GM21447 (cell line): ENCODE results near the gene SLC12A9.

ENCODE experiments used
- ATAC-seq: cut with Tn5 transposase; IDR thresholded peaks from one replicate; pipeline ENCODE4 v1.9.1; 2021; ENCODE audit not compliant: unreplicated experiment

Gene SLC12A9

DNA sequence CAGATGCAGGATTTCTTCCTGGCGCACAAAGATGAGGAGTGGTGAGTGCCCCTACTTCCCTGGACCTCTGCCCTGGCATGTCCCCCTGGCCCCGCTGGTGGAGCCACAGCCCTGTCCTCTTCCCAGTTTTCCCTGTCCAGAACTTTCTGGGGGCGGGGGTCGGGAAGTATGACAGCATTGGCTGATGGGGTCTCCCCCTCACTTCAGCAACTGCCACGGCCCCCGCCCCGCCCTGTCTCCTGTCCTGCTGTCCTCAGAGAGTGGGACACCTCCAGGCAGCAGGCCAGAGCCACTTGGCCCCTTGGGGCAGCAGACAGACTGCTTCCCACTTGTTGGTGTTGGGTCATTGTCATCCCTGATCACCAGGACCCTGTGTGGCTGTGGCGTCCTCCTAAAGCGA lies 29.7 kb downstream of the SLC12A9 start:
- ATAC-seq, result no peak

DNA sequence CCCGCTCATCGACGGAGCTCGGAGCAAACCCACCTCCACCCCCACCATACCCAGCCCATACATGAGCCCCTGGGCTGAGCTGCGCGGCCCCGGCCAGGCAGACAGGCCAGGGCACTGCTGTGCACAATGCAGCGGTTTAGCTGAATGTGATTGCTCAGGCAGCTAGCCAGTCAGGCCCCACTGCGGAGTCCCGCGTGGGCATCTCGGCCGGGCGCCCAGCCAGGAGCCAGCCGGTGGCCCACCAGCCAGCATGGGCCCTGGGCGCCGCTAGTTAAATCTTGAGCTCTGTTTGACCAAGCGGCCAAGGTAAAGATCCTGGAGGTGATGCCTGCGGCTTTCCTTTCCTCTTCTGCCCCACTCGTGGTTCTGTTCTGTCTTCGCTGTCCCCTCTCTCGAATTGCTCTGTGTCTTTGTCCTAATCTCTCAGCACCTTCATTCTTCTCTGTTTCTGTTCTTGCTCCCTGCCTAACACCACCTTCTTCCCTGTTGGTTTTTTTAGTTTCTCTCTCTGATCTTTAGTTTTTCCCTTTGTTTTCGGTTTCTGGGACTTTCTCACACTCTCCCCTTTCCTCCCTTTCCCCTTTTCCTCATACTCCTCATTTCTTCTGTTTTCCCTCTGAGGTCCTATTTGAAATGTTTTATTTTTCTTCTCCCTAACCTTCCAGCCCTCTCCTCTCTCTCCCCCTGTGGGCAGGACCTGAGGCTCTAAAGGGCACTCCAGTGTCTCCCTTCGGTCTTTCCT lies 30.4 kb downstream of the SLC12A9 start:
- ATAC-seq, result no peak

DNA sequence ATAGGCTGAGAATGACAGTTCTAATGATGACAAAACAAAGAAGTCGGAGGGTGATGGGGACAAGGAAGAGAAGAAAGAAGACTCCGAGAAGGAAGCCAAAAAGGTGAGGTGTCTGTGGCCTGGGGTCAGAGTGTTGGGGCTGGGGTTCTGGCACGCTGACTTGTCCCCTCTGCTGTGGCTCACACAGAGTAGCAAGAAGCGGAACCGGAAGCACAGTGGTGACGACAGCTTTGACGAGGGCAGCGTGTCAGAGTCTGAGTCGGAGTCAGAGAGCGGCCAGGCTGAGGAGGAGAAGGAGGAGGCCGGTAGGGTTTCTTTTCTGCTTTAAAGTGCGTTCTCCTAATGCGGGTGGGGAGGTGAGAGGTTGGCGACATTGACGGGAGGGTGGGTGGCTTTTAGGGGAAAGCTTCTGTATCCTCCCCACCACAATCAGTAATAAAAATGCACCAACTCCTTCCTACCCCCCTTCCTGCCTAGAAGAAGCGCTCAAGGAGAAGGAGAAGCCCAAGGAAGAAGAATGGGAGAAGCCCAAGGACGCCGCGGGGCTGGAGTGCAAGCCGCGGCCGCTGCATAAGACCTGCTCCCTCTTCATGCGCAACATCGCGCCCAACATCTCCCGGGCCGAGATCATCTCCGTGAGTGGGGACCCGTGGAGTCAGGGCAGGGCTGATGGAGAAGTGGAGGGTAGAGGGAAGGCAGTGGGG lies 32.4 kb downstream of the SLC12A9 start:
- no peak for ATAC-seq

DNA sequence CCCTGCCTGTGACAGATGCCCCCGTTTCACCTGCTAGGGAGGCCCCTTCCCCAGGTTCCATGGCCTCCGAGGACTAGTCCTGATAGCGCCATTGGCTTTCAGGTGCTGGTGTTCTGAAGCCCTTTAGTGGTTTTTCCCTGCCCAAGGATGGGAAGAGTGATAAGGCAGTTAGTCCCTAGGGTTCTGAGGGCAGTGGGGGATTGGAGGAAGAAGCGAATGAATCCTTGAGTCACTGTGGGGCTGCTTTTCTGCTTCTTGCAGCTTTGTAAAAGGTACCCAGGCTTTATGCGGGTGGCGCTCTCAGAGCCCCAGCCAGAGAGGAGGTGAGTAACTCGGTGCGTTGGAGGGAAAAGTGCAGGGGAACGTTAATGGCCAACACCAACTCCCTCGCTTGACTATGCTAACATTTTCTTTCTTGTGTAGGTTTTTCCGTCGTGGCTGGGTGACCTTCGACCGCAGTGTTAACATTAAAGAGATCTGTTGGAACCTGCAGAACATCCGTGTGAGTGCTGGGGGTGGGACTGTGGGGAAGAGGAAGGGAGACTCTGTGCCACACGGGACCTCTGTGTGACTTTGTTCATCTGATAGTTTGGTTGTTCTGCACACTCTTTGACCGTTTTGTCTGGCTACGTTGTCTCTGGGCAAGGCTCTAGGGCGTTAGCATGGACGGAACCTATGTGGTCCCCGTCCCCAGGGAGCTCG lies 33.1 kb downstream of the SLC12A9 start:
- ATAC-seq, result no peak

DNA sequence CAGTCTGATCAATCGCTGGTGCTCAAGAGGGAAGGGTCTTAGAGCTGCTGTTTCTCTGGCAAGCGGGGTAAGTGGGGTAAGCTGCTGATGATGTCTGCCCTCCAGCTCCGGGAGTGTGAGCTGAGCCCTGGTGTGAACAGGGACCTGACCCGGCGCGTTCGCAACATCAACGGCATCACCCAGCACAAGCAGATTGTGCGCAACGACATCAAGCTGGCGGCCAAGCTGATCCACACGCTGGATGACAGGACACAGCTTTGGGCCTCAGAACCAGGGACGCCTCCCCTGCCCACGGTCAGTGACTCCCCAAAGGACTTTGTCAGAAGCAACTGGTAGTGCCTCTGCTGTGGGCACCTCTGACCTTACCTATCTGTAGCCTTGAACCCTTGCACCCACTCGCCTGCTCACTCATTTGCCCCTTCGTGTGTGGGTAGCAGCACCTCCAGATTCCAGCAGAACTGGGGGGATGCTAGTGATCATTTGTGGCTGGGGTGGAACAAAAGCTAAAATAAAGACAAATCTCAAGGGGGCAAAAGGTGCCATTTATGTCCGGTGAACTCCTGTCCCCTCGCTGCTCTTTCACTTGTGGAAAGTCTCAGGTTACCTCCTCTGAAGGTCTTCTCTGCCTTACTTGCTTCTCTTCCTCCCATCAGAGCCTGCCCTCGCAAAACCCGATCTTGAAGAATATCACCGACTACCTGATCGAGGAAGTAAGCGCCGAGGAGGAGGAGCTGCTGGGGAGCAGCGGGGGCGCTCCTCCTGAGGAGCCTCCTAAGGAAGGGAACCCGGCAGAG lies 33.8 kb downstream of the SLC12A9 start:
- ATAC-seq, result no peak

DNA sequence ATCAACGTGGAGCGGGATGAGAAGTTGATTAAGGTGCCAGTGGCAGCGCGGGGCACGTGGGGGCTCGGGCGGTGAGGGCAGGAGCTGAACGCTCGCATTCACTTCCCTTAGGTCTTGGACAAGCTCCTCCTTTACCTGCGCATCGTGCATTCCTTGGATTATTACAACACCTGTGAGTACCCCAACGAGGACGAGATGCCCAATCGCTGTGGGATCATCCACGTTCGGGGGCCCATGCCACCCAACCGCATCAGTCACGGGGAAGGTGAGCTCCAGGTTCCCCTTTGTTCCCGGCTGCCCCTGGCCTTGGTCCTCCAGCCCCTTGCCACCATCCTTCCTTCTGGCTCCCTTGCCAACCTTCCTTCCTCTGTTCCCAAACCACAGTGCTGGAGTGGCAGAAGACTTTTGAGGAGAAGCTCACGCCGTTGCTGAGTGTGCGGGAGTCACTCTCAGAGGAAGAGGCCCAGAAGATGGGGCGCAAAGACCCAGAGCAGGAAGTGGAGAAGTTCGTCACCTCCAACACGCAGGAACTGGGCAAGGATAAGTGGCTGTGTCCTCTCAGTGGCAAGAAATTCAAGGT lies 34.5 kb downstream of the SLC12A9 start:
- ATAC-seq, result no peak

DNA sequence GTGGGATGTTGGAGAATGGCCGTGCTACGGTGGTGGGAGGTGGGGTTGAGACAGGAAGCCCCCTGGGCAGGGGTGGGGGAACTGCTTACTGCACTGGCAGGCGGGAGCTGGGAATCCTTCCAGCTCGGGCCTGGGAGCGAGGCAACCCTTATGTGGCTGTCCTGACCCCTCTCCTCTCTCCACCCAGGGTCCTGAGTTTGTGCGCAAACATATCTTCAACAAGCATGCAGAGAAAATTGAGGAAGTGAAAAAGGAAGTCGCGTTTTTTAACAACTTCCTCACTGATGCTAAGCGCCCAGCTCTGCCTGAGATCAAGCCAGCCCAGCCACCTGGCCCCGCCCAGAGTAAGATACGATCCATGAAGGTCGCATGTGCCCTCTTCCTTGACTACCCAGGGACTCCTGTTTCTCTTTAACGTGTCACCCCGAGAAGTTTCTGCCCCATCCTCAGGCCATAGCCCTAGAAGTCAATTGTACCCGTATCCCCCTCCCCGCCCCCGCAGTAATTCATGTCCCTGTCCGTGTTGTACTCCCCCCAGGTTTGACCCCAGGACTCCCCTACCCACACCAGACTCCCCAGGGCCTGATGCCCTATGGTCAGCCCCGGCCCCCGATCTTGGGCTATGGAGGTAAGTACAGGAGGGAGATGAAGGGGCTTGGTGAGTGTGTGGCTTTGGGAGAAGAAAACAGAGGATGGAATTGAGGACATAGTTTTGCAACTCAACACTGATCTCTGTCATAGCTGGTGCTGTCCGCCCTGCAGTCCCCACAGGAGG lies 35.2 kb downstream of the SLC12A9 start:
- ATAC-seq, result peak; percentile 42

DNA sequence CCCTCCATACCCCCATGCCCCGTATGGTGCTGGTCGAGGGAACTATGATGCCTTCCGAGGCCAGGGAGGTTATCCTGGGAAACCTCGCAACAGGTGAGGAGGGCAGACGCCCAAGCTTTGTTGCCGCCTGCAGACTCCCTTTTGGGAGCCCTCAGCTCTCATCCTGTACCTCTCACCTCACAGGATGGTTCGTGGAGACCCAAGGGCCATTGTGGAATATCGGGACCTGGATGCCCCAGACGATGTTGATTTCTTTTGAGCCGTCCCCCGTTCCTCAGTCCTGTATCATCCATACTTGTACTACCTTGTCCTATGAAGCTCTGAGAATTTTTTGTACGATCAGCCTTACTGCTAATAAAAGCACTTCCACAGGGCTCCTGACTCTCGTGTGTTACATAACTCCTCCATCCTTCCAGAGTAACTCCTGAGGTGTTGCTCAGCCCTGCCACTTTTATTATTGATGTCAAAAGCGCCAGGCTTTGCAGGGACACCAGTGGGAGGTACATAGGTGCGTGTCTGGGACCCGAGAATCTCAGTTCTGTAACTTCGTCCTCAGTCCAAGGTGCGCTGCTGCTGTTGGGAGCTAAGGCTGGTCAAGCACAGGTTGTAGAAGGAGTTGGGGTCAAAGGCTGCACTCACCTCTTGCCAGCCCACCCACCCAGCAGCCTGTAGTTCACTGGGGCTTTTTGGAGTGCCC lies 35.9 kb downstream of the SLC12A9 start:
- no peak for ATAC-seq

DNA sequence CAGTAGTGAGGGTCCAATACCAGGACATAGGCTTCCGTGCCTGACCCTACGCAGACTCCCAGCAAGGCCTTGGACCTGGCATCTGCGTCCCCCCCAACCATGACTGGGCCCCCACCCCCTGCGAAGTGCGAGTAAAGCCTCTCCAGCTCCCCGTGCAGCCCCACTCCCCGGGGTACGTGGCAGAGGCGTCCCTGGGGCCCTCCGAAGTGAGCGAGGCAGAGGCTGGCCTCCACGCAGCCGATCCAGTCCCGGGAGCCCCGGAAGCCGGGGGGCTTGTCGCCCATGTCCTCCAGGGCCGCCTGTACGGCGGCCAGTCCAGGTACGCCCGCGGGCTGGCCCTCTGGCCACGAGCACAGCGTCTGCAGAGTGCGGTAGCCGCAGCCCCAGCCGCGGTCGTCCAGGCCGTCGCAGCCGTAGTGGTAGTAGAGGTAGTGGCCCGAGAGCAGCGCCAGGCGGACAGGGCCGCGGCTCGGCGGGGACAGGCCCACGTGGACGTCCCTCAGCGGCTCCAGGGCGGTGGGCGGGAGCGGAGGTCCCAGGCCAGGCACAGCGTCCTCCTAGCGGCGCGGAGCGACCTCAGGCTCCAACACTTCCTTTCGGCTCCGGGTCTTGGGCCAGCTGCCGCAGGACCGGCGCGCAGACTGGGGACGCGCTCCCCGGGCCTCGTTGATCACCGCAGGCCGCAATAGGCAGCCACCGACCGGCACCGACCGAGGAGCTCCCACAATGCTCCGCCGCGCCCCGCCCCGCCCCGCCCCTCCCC lies 36.7 kb downstream of the SLC12A9 start, which contains the start of gene UFSP1:
Gene UFSP1 (minus strand): TSS at position 728 of the 763 bp plus-strand sequence. CDS start 444 bp downstream, at position 284.
- peak; percentile 25 for ATAC-seq

DNA sequence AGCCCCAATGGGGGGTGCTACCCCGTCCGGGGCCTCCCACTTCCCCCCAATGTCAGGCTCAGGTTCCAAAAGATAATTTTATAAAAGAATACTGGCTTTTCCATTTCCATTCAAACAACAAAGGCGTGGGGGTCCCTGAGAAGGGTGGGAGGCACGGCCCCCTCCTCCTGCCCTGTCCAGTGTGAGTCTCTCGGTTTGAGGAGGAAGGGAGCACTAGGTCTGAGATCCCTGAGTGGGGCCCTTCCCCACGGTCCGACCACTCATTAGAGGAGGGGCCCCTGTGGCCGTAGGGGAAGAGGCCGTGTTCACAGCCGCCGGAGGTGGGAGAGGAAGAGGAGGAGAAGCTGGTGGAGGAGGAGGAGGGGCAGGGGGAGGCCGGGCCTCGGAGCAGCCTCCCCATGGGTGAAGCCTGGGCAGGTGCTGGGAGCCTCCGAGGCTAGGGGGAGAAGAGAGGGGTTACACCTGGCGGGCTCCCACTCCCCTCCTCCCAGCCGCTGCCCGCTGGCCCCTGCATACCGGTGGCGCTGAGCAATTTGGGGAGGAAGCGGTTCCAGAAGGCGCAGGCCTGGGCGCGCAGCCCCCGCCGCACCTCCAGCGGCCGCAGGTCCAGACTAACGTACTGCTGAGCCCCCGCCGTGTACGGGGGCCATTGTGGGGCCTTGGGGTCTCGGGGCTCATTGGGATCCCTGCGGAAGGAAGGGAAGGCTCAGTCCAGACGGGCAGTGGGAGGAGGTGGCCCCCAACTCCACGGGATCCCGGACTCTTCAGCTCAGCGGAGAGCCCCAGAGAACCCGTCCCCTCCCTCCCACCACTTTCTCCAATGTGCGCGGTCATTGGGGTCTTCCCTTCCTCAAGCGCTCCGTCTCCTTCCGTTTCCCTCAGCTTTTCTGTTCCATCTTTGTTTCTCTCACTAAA lies 38.4 kb downstream of the SLC12A9 start:
- ATAC-seq, result no peak

DNA sequence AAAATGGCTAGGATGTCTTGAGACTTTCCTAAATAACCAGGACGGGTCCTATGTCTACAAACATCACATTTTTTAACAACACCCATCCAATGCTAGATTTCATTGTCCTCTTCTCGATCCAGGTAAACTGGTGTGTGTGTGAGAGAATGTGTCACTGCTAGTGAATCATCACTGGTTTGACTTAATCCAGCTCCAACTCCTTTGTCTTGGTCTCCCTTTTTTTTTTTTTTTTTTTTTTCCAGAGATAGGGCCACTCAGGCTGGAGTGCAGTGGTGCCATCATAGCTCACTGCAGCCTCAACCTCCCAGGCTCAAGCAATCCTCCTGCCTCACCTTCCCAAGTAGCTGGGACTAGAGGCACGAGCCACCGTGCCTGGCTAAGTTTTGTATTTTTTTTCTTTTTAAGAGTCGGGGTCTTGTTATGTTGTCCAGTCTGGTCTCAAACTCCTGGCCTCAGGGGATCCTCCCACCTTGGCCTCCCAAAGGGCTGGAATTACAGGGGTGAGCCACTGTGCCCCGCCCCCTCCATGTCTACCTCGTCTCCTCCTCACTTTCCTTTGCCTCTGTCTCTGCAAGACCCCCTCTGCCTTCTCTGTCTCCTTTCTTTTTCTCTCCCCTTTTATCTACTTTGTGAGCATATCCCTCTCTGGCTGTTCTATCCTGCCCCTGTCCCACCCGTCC lies 39.2 kb downstream of the SLC12A9 start:
- no peak for ATAC-seq

DNA sequence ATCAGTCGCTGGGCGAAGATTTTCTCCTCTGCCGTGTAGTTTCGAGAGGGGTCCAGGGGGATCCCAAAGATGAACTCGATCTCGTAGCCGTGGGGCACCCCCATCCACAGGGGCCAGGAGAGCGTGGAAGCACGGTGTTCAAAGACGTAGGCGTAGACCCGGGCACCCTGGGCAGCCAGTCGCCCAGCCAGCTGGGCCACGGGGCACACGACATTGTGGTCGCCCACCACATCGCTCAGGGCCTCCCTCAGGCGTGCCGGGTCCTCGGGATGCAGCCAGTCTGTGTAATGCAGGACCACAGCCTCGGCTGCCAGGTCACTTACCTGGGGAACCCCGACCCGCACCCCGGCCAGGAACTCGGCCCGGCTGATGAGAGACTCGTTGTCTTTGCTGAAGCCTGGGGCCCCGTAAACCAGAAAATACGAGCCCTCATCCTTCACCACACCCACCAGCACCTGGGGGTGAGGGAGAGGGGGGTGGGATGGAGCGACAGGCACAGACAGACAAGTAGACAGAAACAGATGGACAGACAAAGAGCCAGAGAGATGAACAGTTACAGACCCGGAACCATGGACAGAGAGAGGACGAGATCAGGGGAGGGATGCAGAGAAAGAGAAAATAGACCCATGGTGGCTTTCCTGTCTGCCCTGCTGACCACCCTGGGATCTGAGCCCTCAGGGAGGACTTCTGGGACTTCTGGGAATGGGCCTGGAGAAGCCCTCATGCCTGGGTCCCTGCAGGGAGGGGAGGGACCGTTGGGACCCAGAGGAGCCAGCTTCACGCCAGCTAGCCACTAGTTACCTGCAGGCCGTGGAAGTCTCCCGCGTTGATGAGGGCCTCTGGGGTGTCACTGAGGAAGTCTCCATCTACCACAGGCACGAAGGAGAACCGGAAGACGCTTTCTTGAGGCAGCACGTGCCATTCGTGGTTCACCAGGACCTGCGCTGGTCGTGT lies 40.1 kb downstream of the SLC12A9 start:
- no peak for ATAC-seq

DNA sequence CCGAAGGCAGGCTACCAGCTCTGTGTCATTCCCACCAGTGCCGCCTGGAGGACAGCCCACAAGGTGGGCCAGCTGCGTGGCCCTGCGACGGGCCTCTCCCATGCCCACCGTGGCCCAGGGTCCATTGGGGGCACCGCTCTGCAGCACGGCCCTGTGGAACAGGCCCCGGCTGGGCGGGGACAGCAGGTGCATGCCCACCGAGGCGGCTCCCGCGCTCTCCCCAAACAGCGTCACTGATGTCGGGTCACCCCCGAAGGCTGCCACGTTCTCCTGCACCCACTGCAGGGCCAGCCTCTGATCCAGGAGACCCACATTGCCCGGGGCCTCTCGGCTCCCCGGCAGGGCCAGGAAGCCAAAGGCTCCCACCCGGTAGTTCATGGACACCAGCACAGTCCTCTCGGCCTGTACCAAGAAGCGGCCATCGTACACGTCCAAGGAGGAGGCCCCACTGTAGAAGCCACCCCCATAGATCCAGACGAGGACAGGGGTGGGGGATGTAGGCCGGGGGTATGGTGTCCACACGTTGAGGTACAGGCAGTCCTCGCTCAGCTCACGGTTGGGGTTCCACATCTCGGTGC lies 40.9 kb downstream of the SLC12A9 start:
- ATAC-seq, result no peak

DNA sequence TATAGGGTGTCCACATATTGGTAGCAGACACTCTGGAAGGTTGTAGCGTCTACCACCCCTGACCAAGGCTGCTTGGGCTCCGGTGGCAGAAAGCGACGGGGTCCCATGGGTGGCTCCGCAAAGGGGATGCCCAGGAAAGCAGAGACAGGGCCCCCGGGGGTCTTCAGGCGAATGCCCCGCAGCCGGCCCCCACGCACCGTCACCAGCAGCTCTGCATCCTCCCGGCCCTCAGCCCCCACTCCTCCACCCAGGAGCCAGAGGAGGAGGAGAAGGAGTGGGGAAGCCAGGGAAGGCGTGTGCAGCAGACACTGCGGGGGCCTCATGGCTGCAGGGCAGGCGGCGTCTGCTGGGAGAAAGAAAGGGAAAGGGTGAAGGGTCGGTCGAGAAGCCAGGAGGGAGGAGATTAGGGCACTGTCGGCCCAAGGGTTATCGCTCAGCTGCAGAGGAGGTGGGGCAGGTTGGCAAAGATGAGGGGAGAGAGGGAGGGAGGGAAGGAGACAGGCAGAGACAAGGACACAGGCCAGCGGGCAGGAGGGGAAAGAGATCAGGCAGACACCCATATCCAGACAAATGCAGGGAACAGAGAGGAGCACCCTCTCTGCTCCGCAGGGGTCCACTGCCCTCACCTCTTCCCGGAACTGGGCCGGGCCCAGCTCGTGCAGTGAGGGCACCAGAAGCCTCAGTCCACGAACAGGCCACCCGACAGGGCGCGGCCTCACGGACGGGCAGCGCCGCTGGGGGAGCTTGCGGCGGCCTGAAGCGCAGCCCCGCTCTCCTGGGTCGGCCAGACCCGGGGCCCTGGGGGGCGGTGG lies 41.6 kb downstream of the SLC12A9 start:
- ATAC-seq, result no peak
